GM23338 (cell line): ENCODE measurements around the gene WNT7A. TPM values are rescaled to one million over a fixed set of nuclear protein-coding genes. Genes with fewer than 3 reads are reported as not detected.

ENCODE experiments used
- ATAC-seq: fragments of 200-7000 bp; cut with Tn5 transposase; 3 replicates; pipeline ENCODE4 v1.9.1; 2020
- DNase-seq: peaks from one replicate; pipeline ENCODE4 v3.0.0-alpha.2; 2015; ENCODE audit warnings: low spot score
- H2AFZ ChIP-seq: fragments of 200-600 bp; sonication (generic); 2 replicates; pipeline ENCODE4 v1.8.0; 2016; ENCODE audit warnings: antibody characterized with exemption, mild to moderate bottlenecking, moderate library complexity
- H3F3A ChIP-seq: fragments of 200-600 bp; sonication (generic); replicated peaks from 2 replicates; pipeline ENCODE4 v1.8.0; 2017; ENCODE audit warnings: antibody characterized with exemption, mixed run types, low read depth
- H3K27ac ChIP-seq: fragments of 200-600 bp; sonication (generic); 2 replicates; pipeline ENCODE4 v1.6.1; 2016; ENCODE audit warnings: low read depth
- H3K27me3 ChIP-seq: fragments of 200-600 bp; sonication (generic); 2 replicates; pipeline ENCODE4 v1.8.0; 2016; ENCODE audit warnings: mild to moderate bottlenecking, mixed run types, moderate library complexity; ENCODE audit not compliant: insufficient read depth
- H3K36me3 ChIP-seq: fragments of 200-600 bp; sonication (generic); 2 replicates; pipeline ENCODE4 v1.8.0; 2016; ENCODE audit warnings: mild to moderate bottlenecking; ENCODE audit not compliant: insufficient read depth
- H3K4me1 ChIP-seq: fragments of 200-600 bp; sonication (generic); 2 replicates; pipeline ENCODE4 v1.8.0; 2016; ENCODE audit warnings: mild to moderate bottlenecking, moderate library complexity; ENCODE audit not compliant: insufficient read depth
- H3K4me2 ChIP-seq: fragments of 200-600 bp; sonication (generic); 2 replicates; pipeline ENCODE4 v1.7.1; 2017; ENCODE audit warnings: mixed run types
- H3K4me3 ChIP-seq: fragments of 200-600 bp; sonication (generic); 2 replicates; pipeline ENCODE4 v1.6.1; 2016; ENCODE audit warnings: mixed run types
- H3K79me2 ChIP-seq: fragments of 200-600 bp; sonication (generic); replicated peaks from 2 replicates; pipeline ENCODE4 v1.8.0; 2017; ENCODE audit warnings: mild to moderate bottlenecking; ENCODE audit not compliant: insufficient read depth
- H3K9me2 ChIP-seq: fragments of 200-600 bp; sonication (generic); 2 replicates; pipeline ENCODE4 v1.8.0; 2017; ENCODE audit not compliant: insufficient read depth
- H4K20me1 ChIP-seq: fragments of 200-600 bp; sonication (generic); replicated peaks from 2 replicates; pipeline ENCODE4 v1.8.0; 2017; ENCODE audit warnings: mild to moderate bottlenecking; ENCODE audit not compliant: insufficient read depth
- H3K27ac Mint-ChIP-seq: 2 replicates; pipeline ENCODE4 v1.8.0; 2020; ENCODE audit warnings: inconsistent platforms, mild to moderate bottlenecking, moderate library complexity, mixed read lengths
- H3K27me3 Mint-ChIP-seq: 3 replicates; pipeline ENCODE4 v1.8.0; 2022; ENCODE audit warnings: low read depth, mild to moderate bottlenecking, moderate library complexity, mixed read lengths, inconsistent platforms; ENCODE audit not compliant: insufficient read depth, poor library complexity
- H3K36me3 Mint-ChIP-seq: 3 replicates; pipeline ENCODE4 v1.8.0; 2021; ENCODE audit warnings: low read depth, mild to moderate bottlenecking, inconsistent platforms, moderate library complexity, mixed read lengths
- H3K4me1 Mint-ChIP-seq: 3 replicates; pipeline ENCODE4 v1.8.0; 2020; ENCODE audit warnings: mild to moderate bottlenecking, inconsistent platforms, mixed read lengths
- H3K4me3 Mint-ChIP-seq: 3 replicates; pipeline ENCODE4 v1.8.0; 2021; ENCODE audit warnings: moderate library complexity, mild to moderate bottlenecking, inconsistent platforms, mixed read lengths
- H3K9me3 Mint-ChIP-seq: 3 replicates; pipeline ENCODE4 v1.8.0; 2020; ENCODE audit warnings: moderate library complexity, mild to moderate bottlenecking, inconsistent platforms, mixed read lengths
- CREB1 ChIP-seq: fragments of 250-450 bp; sonication (Bioruptor Pico); IDR thresholded peaks from 2 replicates; pipeline ENCODE4 v1.5.0; 2020; ENCODE audit warnings: low read depth, mild to moderate bottlenecking, moderate library complexity
- EZH2 ChIP-seq: fragments of 200-600 bp; sonication (generic); IDR thresholded peaks from one replicate; pipeline ENCODE4 v1.8.0; 2017; ENCODE audit warnings: antibody characterized with exemption, mild to moderate bottlenecking, low read depth; ENCODE audit not compliant: unreplicated experiment
- EZH2phosphoT487 ChIP-seq: fragments of 200-600 bp; sonication (generic); IDR thresholded peaks from one replicate; pipeline ENCODE4 v1.8.1; 2018; ENCODE audit warnings: antibody characterized with exemption; ENCODE audit not compliant: unreplicated experiment
- JUNB ChIP-seq: IDR thresholded peaks from one replicate; pipeline ENCODE4 v1.6.1; 2016; ENCODE audit warnings: antibody characterized with exemption; ENCODE audit not compliant: unreplicated experiment
- NANOG ChIP-seq: IDR thresholded peaks from 2 replicates; pipeline ENCODE4 v1.6.1; 2016; ENCODE audit warnings: antibody characterized with exemption, borderline replicate concordance
- POLR2AphosphoS5 ChIP-seq: IDR thresholded peaks from 2 replicates; pipeline ENCODE4 v1.6.1; 2016; ENCODE audit warnings: antibody characterized with exemption, low read depth
- STAT1 ChIP-seq: IDR thresholded peaks from one replicate; pipeline ENCODE4 v1.6.1; 2016; ENCODE audit warnings: antibody characterized with exemption; ENCODE audit not compliant: unreplicated experiment
- ZNF331 ChIP-seq: fragments of 250-450 bp; sonication (Bioruptor Pico); IDR thresholded peaks from 2 replicates; pipeline ENCODE4 v1.5.0; 2020; ENCODE audit warnings: low read depth, mild to moderate bottlenecking, moderate library complexity
- polyA plus RNA-seq: library from polyadenylated mRNA; unstranded; fragments of >200 nt; fragmentation: Nextera tagmentation; extraction: Ambion mirVana; gene quantifications from 2 replicates; pipeline ENCODE4 v1.2.1, GENCODE V29; 2016
- total RNA-seq: library from RNA; depleted of rRNA; stranded (reverse); fragments of >200 nt; shearing (Covaris generic); gene quantifications from 2 replicates; pipeline ENCODE4 v1.2.3, GENCODE V29; 2014
- TF ChIP-seq, protein P1 (sequence below): IDR thresholded peaks from 2 replicates; pipeline ENCODE4 v1.6.1; 2016; ENCODE audit warnings: antibody characterized with exemption
- TF ChIP-seq, protein P2 (sequence below): IDR thresholded peaks from one replicate; pipeline ENCODE4 v1.6.1; 2018; ENCODE audit warnings: antibody characterized with exemption; ENCODE audit not compliant: unreplicated experiment
- TF ChIP-seq, protein P3 (sequence below), 2 experiments: fragments of 200-600 bp in 1 of 2; sonication (generic) in 1 of 2; conservative IDR thresholded peaks; 2 replicates each; pipeline versions ENCODE4 v1.5.1 to v1.6.1; 2016 to 2017; ENCODE audit warnings: antibody characterized with exemption in 2 of 2, low read depth in 2 of 2, mild to moderate bottlenecking in 2 of 2, moderate library complexity in 1 of 2

Gene WNT7A
- total and polyA plus RNA-seq, 2 experiments from 2014 or later: not detected

DNA sequence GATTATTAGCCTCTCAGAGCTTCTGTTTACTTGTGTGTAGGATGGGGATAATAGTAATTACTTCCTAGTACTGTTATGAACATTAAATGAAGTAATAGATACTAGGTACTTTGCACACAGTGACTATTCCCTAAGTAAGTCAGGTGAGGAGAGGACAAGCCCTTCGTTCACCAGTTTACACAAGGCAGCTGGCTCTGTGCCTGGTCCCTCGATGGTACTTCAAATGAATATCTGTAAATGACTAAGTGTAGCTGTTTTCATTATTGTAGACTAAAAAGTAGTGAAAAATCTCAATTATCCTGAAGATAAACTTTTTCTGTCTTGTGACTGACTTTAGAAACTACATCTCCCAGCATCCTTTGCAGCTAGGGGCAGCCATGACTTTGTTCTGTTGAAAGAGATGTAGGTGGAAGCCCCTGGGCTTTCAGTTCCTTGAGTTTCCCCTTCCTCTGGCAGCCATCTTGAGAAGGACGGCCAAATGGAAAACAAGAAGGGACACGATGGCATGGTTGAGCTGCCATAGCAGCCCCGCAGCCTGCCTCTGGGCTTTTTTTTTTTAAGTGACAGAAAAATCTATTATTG is 11.7 kb upstream of the WNT7A start:
- H3K9me2 ChIP-seq: peaks cover 6% of the 10 kb centered on the region; the same call in 1 of the 2 replicates
- H4K20me1 ChIP-seq: no peaks in the 10 kb centered on the region
- TF ChIP-seq, protein P1, sequence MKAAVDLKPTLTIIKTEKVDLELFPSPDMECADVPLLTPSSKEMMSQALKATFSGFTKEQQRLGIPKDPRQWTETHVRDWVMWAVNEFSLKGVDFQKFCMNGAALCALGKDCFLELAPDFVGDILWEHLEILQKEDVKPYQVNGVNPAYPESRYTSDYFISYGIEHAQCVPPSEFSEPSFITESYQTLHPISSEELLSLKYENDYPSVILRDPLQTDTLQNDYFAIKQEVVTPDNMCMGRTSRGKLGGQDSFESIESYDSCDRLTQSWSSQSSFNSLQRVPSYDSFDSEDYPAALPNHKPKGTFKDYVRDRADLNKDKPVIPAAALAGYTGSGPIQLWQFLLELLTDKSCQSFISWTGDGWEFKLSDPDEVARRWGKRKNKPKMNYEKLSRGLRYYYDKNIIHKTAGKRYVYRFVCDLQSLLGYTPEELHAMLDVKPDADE: peak; percentile 53; the same call in 1 of the 2 replicates
- TF ChIP-seq, protein P2, sequence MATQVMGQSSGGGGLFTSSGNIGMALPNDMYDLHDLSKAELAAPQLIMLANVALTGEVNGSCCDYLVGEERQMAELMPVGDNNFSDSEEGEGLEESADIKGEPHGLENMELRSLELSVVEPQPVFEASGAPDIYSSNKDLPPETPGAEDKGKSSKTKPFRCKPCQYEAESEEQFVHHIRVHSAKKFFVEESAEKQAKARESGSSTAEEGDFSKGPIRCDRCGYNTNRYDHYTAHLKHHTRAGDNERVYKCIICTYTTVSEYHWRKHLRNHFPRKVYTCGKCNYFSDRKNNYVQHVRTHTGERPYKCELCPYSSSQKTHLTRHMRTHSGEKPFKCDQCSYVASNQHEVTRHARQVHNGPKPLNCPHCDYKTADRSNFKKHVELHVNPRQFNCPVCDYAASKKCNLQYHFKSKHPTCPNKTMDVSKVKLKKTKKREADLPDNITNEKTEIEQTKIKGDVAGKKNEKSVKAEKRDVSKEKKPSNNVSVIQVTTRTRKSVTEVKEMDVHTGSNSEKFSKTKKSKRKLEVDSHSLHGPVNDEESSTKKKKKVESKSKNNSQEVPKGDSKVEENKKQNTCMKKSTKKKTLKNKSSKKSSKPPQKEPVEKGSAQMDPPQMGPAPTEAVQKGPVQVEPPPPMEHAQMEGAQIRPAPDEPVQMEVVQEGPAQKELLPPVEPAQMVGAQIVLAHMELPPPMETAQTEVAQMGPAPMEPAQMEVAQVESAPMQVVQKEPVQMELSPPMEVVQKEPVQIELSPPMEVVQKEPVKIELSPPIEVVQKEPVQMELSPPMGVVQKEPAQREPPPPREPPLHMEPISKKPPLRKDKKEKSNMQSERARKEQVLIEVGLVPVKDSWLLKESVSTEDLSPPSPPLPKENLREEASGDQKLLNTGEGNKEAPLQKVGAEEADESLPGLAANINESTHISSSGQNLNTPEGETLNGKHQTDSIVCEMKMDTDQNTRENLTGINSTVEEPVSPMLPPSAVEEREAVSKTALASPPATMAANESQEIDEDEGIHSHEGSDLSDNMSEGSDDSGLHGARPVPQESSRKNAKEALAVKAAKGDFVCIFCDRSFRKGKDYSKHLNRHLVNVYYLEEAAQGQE: no peak
- peak; percentile 82 for DNase-seq
- no peak overlapping the region for H3K4me2 ChIP-seq
- H3K4me3 ChIP-seq: no peak overlapping the region
- H3K27me3 Mint-ChIP-seq: peaks cover 39% of the 10 kb centered on the region
- peaks cover 7% of the 10 kb centered on the region for H3K4me1 Mint-ChIP-seq
- no peaks in the 10 kb centered on the region for H3K36me3 ChIP-seq
- peaks cover 5% of the 10 kb centered on the region; the same call in 1 of the 2 replicates for H3K4me1 ChIP-seq
- ATAC-seq: no peak
- H3K79me2 ChIP-seq: no peaks in the 10 kb centered on the region
- H3K27me3 ChIP-seq: peaks cover 26% of the 10 kb centered on the region
- no peaks in the 10 kb centered on the region for H3K36me3 Mint-ChIP-seq
- no peak overlapping the region for H3K27ac ChIP-seq
- H3K27ac Mint-ChIP-seq: no peak overlapping the region
- H3F3A ChIP-seq: no peaks in the 10 kb centered on the region
- no peak overlapping the region for H2AFZ ChIP-seq
- no peak overlapping the region for H3K4me3 Mint-ChIP-seq
- peaks cover 2% of the 10 kb centered on the region; the same call in 1 of the 3 replicates for H3K9me3 Mint-ChIP-seq

DNA sequence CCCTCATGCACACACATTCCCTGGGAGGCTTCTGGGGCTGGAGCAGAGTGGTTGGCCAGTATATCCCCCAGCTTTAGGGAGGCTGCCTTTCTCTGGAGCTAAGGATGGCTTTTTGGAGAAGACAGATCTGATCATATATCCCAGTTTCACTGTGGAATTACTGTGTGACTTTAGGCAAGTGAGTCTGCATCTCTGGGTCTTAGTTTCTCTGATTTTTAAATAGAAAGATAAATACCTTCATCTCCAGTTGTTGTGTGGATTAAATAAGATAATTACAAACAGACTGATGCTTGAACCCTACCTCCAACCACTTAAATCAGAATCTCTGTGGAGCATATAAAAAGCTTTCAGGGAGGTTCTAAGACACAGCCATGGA is 11.1 kb upstream of the WNT7A start:
- H3K79me2 ChIP-seq: no peaks in the 10 kb centered on the region
- no peak overlapping the region for H3K4me3 ChIP-seq
- no peaks in the 10 kb centered on the region for H3K36me3 ChIP-seq
- H4K20me1 ChIP-seq: no peaks in the 10 kb centered on the region
- peak overlapping the region; percentile 47; the same call in 1 of the 2 replicates for H2AFZ ChIP-seq
- Mint-ChIP-seq H3K4me1 (peaks cover 4% of the 10 kb centered on the region), H3K9me3 (peaks cover 2% of the 10 kb centered on the region; the same call in 1 of the 3 replicates), H3K27me3 (peaks cover 33% of the 10 kb centered on the region), H3K36me3 (no peaks in the 10 kb centered on the region), H3K4me3 (no peak overlapping the region), H3K27ac (no peak overlapping the region)
- no peaks in the 10 kb centered on the region for H3F3A ChIP-seq
- DNase-seq (no peak), ATAC-seq (no peak)
- peaks cover 1% of the 10 kb centered on the region; the same call in 1 of the 2 replicates for H3K4me1 ChIP-seq
- TF ChIP-seq, protein P2: no peak
- TF ChIP-seq POLR2AphosphoS5 (no peak), JUNB (no peak), CREB1 (CRISPR knock-in tag) (no peak), ZNF331 (CRISPR knock-in tag) (no peak), NANOG (no peak), EZH2phosphoT487 (no peak), EZH2 (no peak), STAT1 (no peak)
- TF ChIP-seq, protein P3, sequence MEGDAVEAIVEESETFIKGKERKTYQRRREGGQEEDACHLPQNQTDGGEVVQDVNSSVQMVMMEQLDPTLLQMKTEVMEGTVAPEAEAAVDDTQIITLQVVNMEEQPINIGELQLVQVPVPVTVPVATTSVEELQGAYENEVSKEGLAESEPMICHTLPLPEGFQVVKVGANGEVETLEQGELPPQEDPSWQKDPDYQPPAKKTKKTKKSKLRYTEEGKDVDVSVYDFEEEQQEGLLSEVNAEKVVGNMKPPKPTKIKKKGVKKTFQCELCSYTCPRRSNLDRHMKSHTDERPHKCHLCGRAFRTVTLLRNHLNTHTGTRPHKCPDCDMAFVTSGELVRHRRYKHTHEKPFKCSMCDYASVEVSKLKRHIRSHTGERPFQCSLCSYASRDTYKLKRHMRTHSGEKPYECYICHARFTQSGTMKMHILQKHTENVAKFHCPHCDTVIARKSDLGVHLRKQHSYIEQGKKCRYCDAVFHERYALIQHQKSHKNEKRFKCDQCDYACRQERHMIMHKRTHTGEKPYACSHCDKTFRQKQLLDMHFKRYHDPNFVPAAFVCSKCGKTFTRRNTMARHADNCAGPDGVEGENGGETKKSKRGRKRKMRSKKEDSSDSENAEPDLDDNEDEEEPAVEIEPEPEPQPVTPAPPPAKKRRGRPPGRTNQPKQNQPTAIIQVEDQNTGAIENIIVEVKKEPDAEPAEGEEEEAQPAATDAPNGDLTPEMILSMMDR (conservative IDR thresholded peaks at IDR 0.05; ENCODE audit: low read depth in 2 of 2): no peak
- TF ChIP-seq, protein P1: no peak
- peaks cover 24% of the 10 kb centered on the region for H3K27me3 ChIP-seq
- peaks cover 6% of the 10 kb centered on the region; the same call in 1 of the 2 replicates for H3K9me2 ChIP-seq
- H3K4me2 ChIP-seq: no peak overlapping the region
- no peak overlapping the region for H3K27ac ChIP-seq
